IMR-90 (cell line): ENCODE results near the gene CDX1. TPM values are rescaled to one million over a fixed set of nuclear protein-coding genes. Genes with fewer than 3 reads are reported as not detected.

Experiments used
- ATAC-seq: fragments of 200-7000 bp; cut with Tn5 transposase; 2 replicates; pipeline ENCODE4 v1.9.1; 2020; ENCODE audit warnings: low read depth, mild to moderate bottlenecking, moderate library complexity
- BruUV-seq: library from RNA; stranded (reverse); fragments of 400-500 nt; replicated peaks from 2 replicates; lab custom pipeline; 2021; lab: Mats Ljungman, UMichigan
- CTCF ChIA-PET: fragments of 300-600 bp; formaldehyde crosslinking; extraction: SDS; loops from one replicate; lab custom pipeline; 2021; ENCODE audit warnings: antibody characterized with exemption; lab: Yijun Ruan, JAX
- POLR2A ChIA-PET: fragments of 300-600 bp; sonication (Branson Sonifier 250); formaldehyde crosslinking; loops from one replicate; lab custom pipeline; 2022; ENCODE audit warnings: antibody characterized with exemption; ENCODE audit not compliant: unreplicated experiment; lab: Charles Lee
- DNase-seq: peaks from one replicate; pipeline ENCODE4 v3.0.0; 2013
- H2AFZ ChIP-seq: replicated peaks from 2 replicates; pipeline ENCODE3; 2013; ENCODE audit warnings: low read length, mild to moderate bottlenecking; ENCODE audit not compliant: poor library complexity
- H2AK5ac ChIP-seq: 2 replicates; pipeline ENCODE4 v1.6.1; 2013; ENCODE audit warnings: low read depth, low read length, inconsistent platforms
- H2AK9ac ChIP-seq: replicated peaks from 2 replicates; pipeline ENCODE3; 2013; ENCODE audit warnings: mild to moderate bottlenecking, low read depth, low read length, moderate library complexity; ENCODE audit not compliant: poor library complexity
- H2BK120ac ChIP-seq: 2 replicates; pipeline ENCODE4 v1.6.1; 2013; ENCODE audit warnings: low read depth, low read length, inconsistent platforms
- H2BK15ac ChIP-seq: 3 replicates; pipeline ENCODE4 v1.6.1; 2013; ENCODE audit warnings: low read depth, low read length, inconsistent platforms
- H2BK20ac ChIP-seq: 2 replicates; pipeline ENCODE4 v1.6.1; 2013; ENCODE audit warnings: low read depth, mild to moderate bottlenecking, inconsistent platforms, low read length, moderate library complexity
- H2BK5ac ChIP-seq: 2 replicates; pipeline ENCODE4 v1.6.1; 2013; ENCODE audit warnings: mild to moderate bottlenecking, low read depth, low read length, inconsistent platforms; ENCODE audit not compliant: poor library complexity, severe bottlenecking
- H3K14ac ChIP-seq: replicated peaks from 2 replicates; pipeline ENCODE4 v1.6.1; 2013; ENCODE audit warnings: low read depth, low read length, inconsistent platforms
- H3K18ac ChIP-seq: 2 replicates; pipeline ENCODE4 v1.6.1; 2013; ENCODE audit warnings: low read depth, low read length, control low read depth
- H3K23ac ChIP-seq: 2 replicates; pipeline ENCODE4 v1.6.1; 2013; ENCODE audit warnings: low read depth, low read length, inconsistent platforms
- H3K27ac ChIP-seq: 2 replicates; pipeline ENCODE4 v1.5.1; 2013; ENCODE audit warnings: mild to moderate bottlenecking, control low read depth, low read length; ENCODE audit not compliant: insufficient read depth
- H3K27me3 ChIP-seq: 2 replicates; pipeline ENCODE4 v1.6.1; 2013; ENCODE audit warnings: low read length; ENCODE audit not compliant: control insufficient read depth, insufficient read depth
- H3K36me3 ChIP-seq: 2 replicates; pipeline ENCODE4 v1.6.1; 2013; ENCODE audit warnings: low read length, mixed read lengths; ENCODE audit not compliant: control insufficient read depth, insufficient read depth
- H3K4ac ChIP-seq: 2 replicates; pipeline ENCODE4 v1.6.1; 2013; ENCODE audit warnings: low read depth, low read length, inconsistent platforms
- H3K4me1 ChIP-seq: 2 replicates; pipeline ENCODE4 v1.6.1; 2013; ENCODE audit warnings: low read length, mixed read lengths; ENCODE audit not compliant: control insufficient read depth, insufficient read depth
- H3K4me2 ChIP-seq: 2 replicates; pipeline ENCODE4 v1.6.1; 2013; ENCODE audit warnings: low read depth, mild to moderate bottlenecking, control low read depth, low read length, moderate library complexity
- H3K4me3 ChIP-seq: 2 replicates; pipeline ENCODE4 v1.5.1; 2013; ENCODE audit warnings: low read depth, mild to moderate bottlenecking, control low read depth, low read length, moderate library complexity; ENCODE audit not compliant: insufficient read depth
- H3K56ac ChIP-seq: 2 replicates; pipeline ENCODE4 v1.6.1; 2013; ENCODE audit warnings: low read length, inconsistent platforms; ENCODE audit not compliant: insufficient read depth; ENCODE audit errors: extremely low read depth
- H3K79me1 ChIP-seq, 2 experiments: 2 replicates each; pipeline ENCODE4 v1.6.1; 2013; ENCODE audit warnings: low read length in 2 of 2, inconsistent platforms in 1 of 2, low read depth in 1 of 2
- H3K9ac ChIP-seq: 2 replicates; pipeline ENCODE4 v1.6.1; 2013; ENCODE audit warnings: low read depth, low read length, control low read depth
- H3K9me1 ChIP-seq: 2 replicates; pipeline ENCODE4 v1.6.1; 2013; ENCODE audit warnings: low read length, inconsistent platforms; ENCODE audit not compliant: insufficient read depth
- H3K9me3 ChIP-seq: 2 replicates; pipeline ENCODE4 v1.6.1; 2013; ENCODE audit warnings: low read length; ENCODE audit not compliant: control insufficient read depth, insufficient read depth
- H4K20me1 ChIP-seq: 2 replicates; pipeline ENCODE4 v1.6.1; 2013; ENCODE audit warnings: low read length, inconsistent platforms; ENCODE audit not compliant: insufficient read depth
- H4K5ac ChIP-seq: 2 replicates; pipeline ENCODE4 v1.6.1; 2013; ENCODE audit warnings: mild to moderate bottlenecking, low read depth, low read length, control low read depth
- H4K8ac ChIP-seq, 2 experiments: 2 replicates each; pipeline ENCODE4 v1.6.1; 2013; ENCODE audit warnings: low read depth in 2 of 2, low read length in 2 of 2, control low read depth in 1 of 2, inconsistent platforms in 1 of 2
- H4K91ac ChIP-seq: 2 replicates; pipeline ENCODE4 v1.6.1; 2013; ENCODE audit warnings: low read depth, low read length, inconsistent platforms; ENCODE audit not compliant: insufficient read depth
- BHLHE40 ChIP-seq: fragments of 150-350 bp; IDR thresholded peaks from 2 replicates; pipeline ENCODE4 v1.6.1; 2016; ENCODE audit warnings: mild to moderate bottlenecking, low read depth, low read length
- CEBPB ChIP-seq: IDR thresholded peaks from 2 replicates; pipeline ENCODE4 v1.6.1; 2012; ENCODE audit warnings: low read depth, low read length, improper control_type of control experiment
- CHD1 ChIP-seq: IDR thresholded peaks from 2 replicates; pipeline ENCODE4 v1.6.1; 2012; ENCODE audit warnings: low read depth, low read length, improper control_type of control experiment
- ELK1 ChIP-seq: fragments of 150-350 bp; IDR thresholded peaks from 2 replicates; pipeline ENCODE4 v1.6.1; 2016; ENCODE audit warnings: low read depth, mild to moderate bottlenecking, low read length, moderate library complexity, borderline replicate concordance
- FOS ChIP-seq: fragments of 150-350 bp; IDR thresholded peaks from 2 replicates; pipeline ENCODE4 v1.6.1; 2016; ENCODE audit warnings: low read depth, low read length
- MAFK ChIP-seq: IDR thresholded peaks from 2 replicates; pipeline ENCODE4 v1.6.1; 2012; ENCODE audit warnings: low read depth, low read length, improper control_type of control experiment
- MAZ ChIP-seq: IDR thresholded peaks from 2 replicates; pipeline ENCODE4 v1.6.1; 2012; ENCODE audit warnings: low read depth, mild to moderate bottlenecking, low read length, improper control_type of control experiment, moderate library complexity, borderline replicate concordance
- MXI1 ChIP-seq: IDR thresholded peaks from 2 replicates; pipeline ENCODE4 v1.6.1; 2012; ENCODE audit warnings: low read depth, mild to moderate bottlenecking, low read length, moderate library complexity, borderline replicate concordance
- NFE2L2 ChIP-seq: fragments of 150-350 bp; IDR thresholded peaks from 2 replicates; pipeline ENCODE4 v1.6.1; 2016; ENCODE audit warnings: low read depth, mild to moderate bottlenecking, low read length
- POLR2A ChIP-seq: IDR thresholded peaks from 2 replicates; pipeline ENCODE4 v1.6.1; 2012; ENCODE audit warnings: mild to moderate bottlenecking, low read depth, low read length
- RAD21 ChIP-seq: IDR thresholded peaks from 2 replicates; pipeline ENCODE4 v1.6.1; 2012; ENCODE audit warnings: low read length, improper control_type of control experiment
- RCOR1 ChIP-seq: IDR thresholded peaks from 2 replicates; pipeline ENCODE4 v1.6.1; 2012; ENCODE audit warnings: mild to moderate bottlenecking, low read length, improper control_type of control experiment; ENCODE audit not compliant: insufficient replicate concordance
- RFX5 ChIP-seq: IDR thresholded peaks from 2 replicates; pipeline ENCODE4 v1.8.0; 2012; ENCODE audit warnings: low read depth, mild to moderate bottlenecking, low read length, moderate library complexity
- SMC3 ChIP-seq: fragments of 150-350 bp; IDR thresholded peaks from 2 replicates; pipeline ENCODE4 v1.6.1; 2016; ENCODE audit warnings: low read depth, mild to moderate bottlenecking, antibody characterized with exemption, low read length, moderate library complexity
- USF2 ChIP-seq: fragments of 150-350 bp; IDR thresholded peaks from 2 replicates; pipeline ENCODE4 v1.6.1; 2017; ENCODE audit warnings: mild to moderate bottlenecking, antibody characterized with exemption, low read length, low read depth
- WGBS, 2 experiments: methylation state at CpG; one replicate each; pipeline versions ENCODE4 v1.1.5 to v1.1.7; 2013; ENCODE audit warnings: missing lambda C conversion rate in 2 of 2; ENCODE audit not compliant: insufficient read length in 1 of 2; ENCODE audit errors: extremely low coverage in 2 of 2; 5-methylcytosine and 5-hydroxymethylcytosine counted together
- dilution Hi-C: fragments of 300-500 bp; cut with HindIII; formaldehyde crosslinking; loops from one replicate; pipeline ENCODE4 v1.14.3; 2018; ENCODE audit warnings: low sequenced_read_pairs; ENCODE audit not compliant: unreplicated experiment
- in situ Hi-C: fragments of 300-500 bp; cut with MboI; formaldehyde crosslinking; loops from 3 replicates; pipeline ENCODE4 v1.14.3; 2019; ENCODE audit warnings: low sequenced_read_pairs, inconsistent platforms, mixed read lengths
- intact Hi-C: fragments of 100-400 bp; cut with micrococcal nuclease; formaldehyde crosslinking; loops from 2 replicates; pipeline ENCODE4 v1.10.0; 2022
- polyA plus RNA-seq, 3 experiments: library from polyadenylated mRNA; depleted of rRNA; stranded (reverse); fragments of >200 nt; gene quantifications; 2 replicates each; pipeline ENCODE4 v1.2.3, GENCODE V29; 2012; ENCODE audit warnings: low replicate concordance in 1 of 3
- total RNA-seq: library from RNA; depleted of rRNA; stranded (reverse); fragments of >200 nt; gene quantifications from 2 replicates; pipeline ENCODE4 v1.2.3, GENCODE V29; 2012
- TF ChIP-seq, protein P1 (sequence below): conservative IDR thresholded peaks from 2 replicates; pipeline ENCODE4 v1.5.1; 2012; ENCODE audit warnings: mild to moderate bottlenecking, low read depth, low read length, improper control_type of control experiment

The CDX1 gene
- total and polyA plus RNA-seq, 2 of the 4 experiments (the other 2 are of a cell fraction), result 0.18 to 0.24 TPM

DNA sequence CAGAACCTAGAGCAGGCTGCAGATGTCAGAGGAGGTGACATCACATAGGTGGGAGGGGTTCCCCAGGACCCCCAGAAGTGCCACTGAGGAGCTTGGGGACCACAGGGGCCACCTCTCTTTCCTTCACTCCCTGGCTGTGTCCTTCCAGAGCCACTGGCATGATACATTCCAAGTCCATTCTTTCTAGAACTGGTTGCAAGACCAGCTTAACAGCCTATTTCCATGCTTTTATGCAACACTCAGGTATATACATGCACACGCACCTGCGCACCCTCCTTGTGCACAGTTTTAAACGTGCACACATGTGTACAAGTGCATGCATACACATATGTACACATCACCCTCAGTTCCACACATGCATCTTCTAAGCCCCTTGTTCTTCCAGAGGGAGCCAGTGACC, 63.0 kb downstream of the CDX1 start:
- Histone ChIP-seq H4K20me1 (no peaks in the 10 kb centered on the region), H2BK20ac (no peak overlapping the region), H3K4ac (no peak overlapping the region), H3K9ac (no peak overlapping the region), H3K4me3 (no peak overlapping the region), H2BK120ac (no peak overlapping the region), H2BK5ac (no peak overlapping the region), H4K91ac (no peak overlapping the region), H3K27me3 (no peaks in the 10 kb centered on the region; the same call in 1 of the 2 replicates), H2BK15ac (no peak overlapping the region), H4K8ac (no peak overlapping the region), H3K56ac (no peak overlapping the region), H3K79me1 (no peaks in the 10 kb centered on the region), H4K5ac (no peak overlapping the region), H2AK5ac (no peak overlapping the region), H3K4me2 (no peak overlapping the region), H2AFZ (no peak overlapping the region), H3K9me1 (peaks cover 7% of the 10 kb centered on the region), H3K9me3 (no peaks in the 10 kb centered on the region), H3K4me1 (peaks cover 2% of the 10 kb centered on the region; the same call in 1 of the 2 replicates), H3K23ac (no peak overlapping the region), H3K36me3 (no peaks in the 10 kb centered on the region), H3K27ac (no peak overlapping the region), H3K14ac (no peak overlapping the region), H2AK9ac (no peak overlapping the region), H3K18ac (no peak overlapping the region)
- TF ChIP-seq MAFK, result no peak
- no peak for TF ChIP-seq MXI1
- no peak for TF ChIP-seq RFX5
- no peak for TF ChIP-seq CHD1
- TF ChIP-seq MAZ, result no peak
- no peak for TF ChIP-seq FOS
- TF ChIP-seq USF2, result no peak
- TF ChIP-seq, protein P1, sequence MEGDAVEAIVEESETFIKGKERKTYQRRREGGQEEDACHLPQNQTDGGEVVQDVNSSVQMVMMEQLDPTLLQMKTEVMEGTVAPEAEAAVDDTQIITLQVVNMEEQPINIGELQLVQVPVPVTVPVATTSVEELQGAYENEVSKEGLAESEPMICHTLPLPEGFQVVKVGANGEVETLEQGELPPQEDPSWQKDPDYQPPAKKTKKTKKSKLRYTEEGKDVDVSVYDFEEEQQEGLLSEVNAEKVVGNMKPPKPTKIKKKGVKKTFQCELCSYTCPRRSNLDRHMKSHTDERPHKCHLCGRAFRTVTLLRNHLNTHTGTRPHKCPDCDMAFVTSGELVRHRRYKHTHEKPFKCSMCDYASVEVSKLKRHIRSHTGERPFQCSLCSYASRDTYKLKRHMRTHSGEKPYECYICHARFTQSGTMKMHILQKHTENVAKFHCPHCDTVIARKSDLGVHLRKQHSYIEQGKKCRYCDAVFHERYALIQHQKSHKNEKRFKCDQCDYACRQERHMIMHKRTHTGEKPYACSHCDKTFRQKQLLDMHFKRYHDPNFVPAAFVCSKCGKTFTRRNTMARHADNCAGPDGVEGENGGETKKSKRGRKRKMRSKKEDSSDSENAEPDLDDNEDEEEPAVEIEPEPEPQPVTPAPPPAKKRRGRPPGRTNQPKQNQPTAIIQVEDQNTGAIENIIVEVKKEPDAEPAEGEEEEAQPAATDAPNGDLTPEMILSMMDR, result no peak
- TF ChIP-seq NFE2L2, result no peak
- no peak for TF ChIP-seq RAD21
- TF ChIP-seq BHLHE40, result no peak
- TF ChIP-seq SMC3, result no peak
- TF ChIP-seq RCOR1, result no peak
- no peak for TF ChIP-seq POLR2A
- no peak for TF ChIP-seq ELK1
- no peak for TF ChIP-seq CEBPB
- dilution Hi-C loops (no loop called here), in situ Hi-C loops (no loop called here), intact Hi-C loops (no loop called here)
- CTCF ChIA-PET, result interaction anchor here (1.3 kb wide), 1 partner anchor 207 kb away, joined by 3 read pairs; no protein-coding TSS in a partner anchor
- WGBS, 2 experiments, result 66% methylated on average over 3 of the region's 3 CpGs; no CpG with 5 or more reads in 1 of the 2 experiments
- DNase-seq (no peak), ATAC-seq (no peak)
- POLR2A ChIA-PET, result no interaction called here
- BruUV-seq, result no TSS peak
